ENCODE results near the gene GID8.

GRCh38 chr20:62906647-62907375 is 31.1 kb upstream of the GID8 start:
- TF ChIP-seq CBX3 (IDR thresholded peaks at IDR 0.05; ENCODE audit: low read depth), result no peak
- no peak for TF ChIP-seq EZH2phosphoT487 (IDR thresholded peaks at IDR 0.05; ENCODE audit: borderline replicate concordance)
- TF ChIP-seq REST (IDR thresholded peaks at IDR 0.05; ENCODE audit: low read depth), result no peak
- no peak for TF ChIP-seq SP1 (IDR thresholded peaks at IDR 0.05; ENCODE audit: low read depth)
- no peak for TF ChIP-seq EZH2 (IDR thresholded peaks at IDR 0.05)
- TF ChIP-seq CTCF (IDR thresholded peaks at IDR 0.05 in 2 of 3, conservative IDR thresholded peaks at IDR 0.05 in 1 of 3; ENCODE audit: borderline replicate concordance in 1 of 3, insufficient read depth in 1 of 3, low read depth in 2 of 3, low read length in 2 of 3), result no peak
